ENCODE measurements around the gene ANAPC10.
"Not testable (repeated sequence)": the region's sequence is repeated elsewhere in the genome, so short reads cannot be mapped to it uniquely, and the experiment has no call there.

ANAPC10 gene

GRCh38 chr4:145003675-145004074 lies 94.3 kb downstream of the ANAPC10 start:
- DNase-seq (ENCODE audit: low spot score): no peak

DNA sequence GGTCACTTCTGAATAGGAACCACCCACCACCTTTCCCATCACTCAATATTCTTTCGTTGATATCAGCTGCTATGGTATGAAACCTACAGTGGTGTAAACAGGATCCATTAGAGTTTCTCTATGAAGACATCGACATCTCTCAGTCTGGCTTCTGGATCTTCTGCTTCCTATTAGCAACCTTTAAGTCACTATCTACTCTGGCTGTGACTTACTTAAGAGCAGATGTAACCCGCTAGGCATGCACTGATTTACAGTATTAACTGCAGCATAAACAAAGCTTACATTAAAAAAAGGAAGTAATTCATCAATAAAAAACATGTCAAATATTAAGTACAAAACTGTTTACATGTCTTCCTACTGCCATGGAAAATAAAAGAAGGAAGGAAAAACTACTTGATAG lies 96.4 kb downstream of the ANAPC10 start:
- no peak for DNase-seq (ENCODE audit: low spot score)

DNA sequence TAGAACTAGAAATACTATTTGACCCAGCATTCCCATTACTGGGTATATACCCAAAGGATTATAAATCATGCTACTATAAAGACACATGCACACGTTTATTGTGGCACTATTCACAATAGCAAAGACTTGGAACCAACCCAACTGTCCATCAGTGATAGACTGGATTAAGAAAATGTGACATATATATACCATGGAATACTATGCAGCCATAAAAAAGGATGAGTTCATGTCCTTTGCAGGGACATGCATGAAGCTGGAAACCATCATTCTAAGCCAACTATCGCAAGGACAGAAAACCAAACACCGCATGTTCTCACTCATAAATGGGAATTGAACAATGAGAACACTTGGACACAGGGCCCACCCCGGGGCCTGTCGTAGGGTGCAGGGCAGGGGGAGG lies 97.3 kb downstream of the ANAPC10 start:
- not testable (repeated sequence) for DNase-seq (ENCODE audit: low spot score)

- no peak for DNase-seq (ENCODE audit: low spot score)
These were observed 108.7 kb downstream of the ANAPC10 start for GRCh38 chr4:144989306-144989705.

GRCh38 chr4:144985531-144985930 lies 112.5 kb downstream of the ANAPC10 start:
- DNase-seq (ENCODE audit: low spot score): no peak

GRCh38 chr4:144985014-144985413 lies 113.0 kb downstream of the ANAPC10 start:
- no peak for DNase-seq (ENCODE audit: low spot score)

DNA sequence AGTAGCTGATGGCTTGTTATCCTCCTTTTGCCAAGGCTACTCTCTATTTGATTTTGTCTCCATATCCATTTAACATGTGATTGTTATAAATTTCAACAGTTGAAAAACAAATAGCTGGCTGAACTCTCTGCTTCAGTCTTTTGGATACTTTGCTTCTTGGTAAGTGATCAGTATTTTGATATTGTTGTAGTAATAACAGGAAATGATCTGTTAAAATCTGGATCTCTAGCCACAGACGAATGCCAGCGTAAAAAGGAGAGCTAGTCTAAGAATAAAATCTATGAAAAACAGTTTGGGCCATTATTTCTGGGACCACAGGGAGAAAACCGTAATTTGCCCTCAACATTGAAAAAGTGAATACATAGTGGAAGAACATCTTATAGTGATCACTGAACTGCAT lies 113.8 kb downstream of the ANAPC10 start:
- no peak for DNase-seq (ENCODE audit: low spot score)

GRCh38 chr4:144975718-144976117 lies 122.3 kb downstream of the ANAPC10 start:
- no peak for DNase-seq (ENCODE audit: low spot score)

- no peak for DNase-seq (ENCODE audit: low spot score)
These were observed 127.4 kb downstream of the ANAPC10 start for GRCh38 chr4:144970597-144970996.

- DNase-seq (ENCODE audit: low spot score): no peak
These were observed 128.2 kb downstream of the ANAPC10 start for GRCh38 chr4:144969821-144970220.

DNA sequence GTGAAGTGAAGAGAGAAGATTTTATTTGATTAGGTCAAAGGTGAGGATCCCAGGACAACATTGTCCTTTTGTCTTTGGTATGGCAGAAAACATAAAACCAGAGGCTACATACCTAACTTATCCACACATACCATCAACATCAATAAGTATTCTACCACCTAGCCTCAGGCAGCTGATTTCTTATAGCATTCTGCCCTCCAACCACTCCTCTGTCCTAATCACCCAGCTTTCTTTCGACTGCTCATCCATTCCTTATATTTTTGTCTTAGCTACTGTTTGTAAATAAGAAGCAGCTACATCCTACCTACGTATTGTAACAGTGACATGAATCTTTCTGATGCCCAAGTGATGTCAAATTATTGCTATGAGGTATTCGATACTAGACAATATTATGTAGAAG lies 129.4 kb downstream of the ANAPC10 start:
- no peak for DNase-seq (ENCODE audit: low spot score)

GRCh38 chr4:144967161-144967560 lies 130.8 kb downstream of the ANAPC10 start:
- no peak for DNase-seq (ENCODE audit: low spot score)

- DNase-seq (ENCODE audit: low spot score): no peak
These were observed 135.7 kb downstream of the ANAPC10 start for GRCh38 chr4:144962300-144962699.

GRCh38 chr4:144955104-144955503 lies 142.9 kb downstream of the ANAPC10 start:
- DNase-seq (ENCODE audit: low spot score): no peak

DNA sequence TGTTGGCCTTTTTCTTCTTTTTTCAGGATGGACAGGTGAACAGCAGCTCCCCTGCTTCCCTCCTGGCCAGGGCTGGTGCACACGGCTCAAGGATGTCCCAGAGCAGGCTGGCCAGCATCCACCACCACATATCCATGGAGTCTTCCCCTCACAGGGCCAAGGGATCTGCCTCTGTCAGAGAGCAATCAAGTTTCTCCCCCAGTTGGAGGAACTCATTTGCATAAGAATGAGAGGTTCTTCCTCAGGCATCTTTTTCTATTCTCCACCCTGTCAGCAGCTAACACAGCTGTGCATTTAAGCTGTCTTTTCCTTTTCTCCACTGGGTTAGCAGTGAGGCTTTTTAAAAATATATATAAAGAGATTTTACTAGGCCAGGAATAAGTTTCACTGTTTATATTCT lies 143.8 kb downstream of the ANAPC10 start:
- no peak for DNase-seq (ENCODE audit: low spot score)

DNA sequence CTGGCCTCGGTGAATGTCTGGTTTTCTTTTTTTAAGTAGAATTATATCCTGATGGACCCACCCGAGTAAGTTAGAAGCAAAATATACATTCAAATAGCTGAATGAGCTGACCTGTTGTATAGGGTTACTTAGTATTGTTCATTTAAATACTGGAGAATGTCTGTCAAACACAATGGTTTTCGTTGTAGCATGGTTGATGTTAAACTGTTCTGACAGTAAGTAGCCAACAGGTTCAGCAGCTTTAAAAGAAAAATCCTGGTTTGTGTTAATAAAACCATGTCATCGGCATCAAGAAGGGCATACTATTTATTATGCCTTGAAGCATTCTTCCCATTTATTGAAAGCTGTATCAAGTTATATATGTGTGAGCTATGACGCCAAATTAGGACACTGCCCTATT lies 149.6 kb downstream of the ANAPC10 start:
- no peak for DNase-seq (ENCODE audit: low spot score)

- DNase-seq (ENCODE audit: low spot score): no peak
These were observed 150.0 kb downstream of the ANAPC10 start for GRCh38 chr4:144948009-144948408.
